Ovary (tissue), 9 donors: ENCODE measurements around the gene ZRANB1. TPM values are rescaled to one million over a fixed set of nuclear protein-coding genes. Genes with fewer than 3 reads are reported as not detected.

Experiments
- DNase-seq, 5 donors: peaks; one replicate each; pipeline ENCODE4 v3.0.0-alpha.2; 2019 to 2020
- H3K27ac ChIP-seq, 2 donors: fragments of 200-600 bp; one replicate each; pipeline versions ENCODE4 v1.5.1 to v1.8.0; 2019 to 2022
- H3K27me3 ChIP-seq: fragments of 200-600 bp; one replicate; pipeline ENCODE4 v1.8.0; 2022
- H3K36me3 ChIP-seq: fragments of 200-600 bp; sonication (generic); one replicate; pipeline ENCODE4 v1.5.1; 2019
- H3K4me1 ChIP-seq: one replicate; pipeline ENCODE4 v1.8.1; 2013; ENCODE audit warnings: mild to moderate bottlenecking, moderate library complexity; ENCODE audit not compliant: insufficient read depth
- H3K4me3 ChIP-seq: fragments of 200-600 bp; sonication (generic); one replicate; pipeline ENCODE4 v1.5.1; 2017
- H3K9me3 ChIP-seq, 2 donors: fragments of 200-600 bp in 1 of 2; sonication (generic) in 1 of 2; one replicate each; pipeline versions ENCODE4 v1.5.1 to v1.8.1; 2013 to 2019; ENCODE audit warnings: mild to moderate bottlenecking in 1 of 2, moderate library complexity in 1 of 2
- EP300 ChIP-seq: sonication (generic); formaldehyde crosslinking; IDR thresholded peaks from one replicate; pipeline ENCODE4 v1.6.1; 2017; ENCODE audit warnings: antibody characterized with exemption
- POLR2A ChIP-seq: fragments of 450-650 bp; IDR thresholded peaks from one replicate; pipeline ENCODE4 v1.6.1; 2017; ENCODE audit warnings: antibody characterized with exemption, mild to moderate bottlenecking, moderate library complexity
- WGBS, 3 donors: extraction: QIAGEN DNeasy Blood & Tissue Kit in 1 of 3; methylation state at CpG; one replicate each; pipeline versions ENCODE4 v1.1.5 to v1.1.7; 2013 to 2017; 5-methylcytosine and 5-hydroxymethylcytosine counted together
- intact Hi-C, 4 donors: fragments of 100-400 bp; cut with DNase I; formaldehyde crosslinking; loops; one replicate each; pipeline versions ENCODE4 v1.11.0 to v1.15.1; 2022 to 2023
- polyA plus RNA-seq, 2 donors: library from polyadenylated mRNA; stranded (reverse); fragments of 200-250 nt in 1 of 2; fragments of 350-450 nt in 1 of 2; fragmentation: Illumina TruSeq in 1 of 2; extraction: RNeasy Lipid Tissue Mini Kit (QIAGEN cat#74804) in 1 of 2; gene quantifications; one replicate each; pipeline ENCODE4 v1.2.3, GENCODE V29; 2013 to 2014
- total RNA-seq, 7 donors: library from RNA; depleted of rRNA in 2 of 7; stranded (reverse); fragments of >200 nt in 2 of 7; fragmentation: NEBNext Ultra II Directional in 3 of 7; extraction: Animal tissue kit (Norgen Biotek cat#: 25700) in 3 of 7; gene quantifications; one replicate each; pipeline versions ENCODE4 v1.1.0 to v1.2.4, GENCODE V29; 2016 to 2023
- TF ChIP-seq, protein P1 (sequence below), 3 donors: fragments of 450-650 bp in 2 of 3; fragments of 200-600 bp in 1 of 3; IDR thresholded peaks; one replicate each; pipeline versions ENCODE4 v1.5.1 to v1.8.0; 2016 to 2022; ENCODE audit warnings: antibody characterized with exemption in 3 of 3, mild to moderate bottlenecking in 1 of 3
- donor health status: DM: no; HTN: no; CAD: no; lungs with moderate emphysema.
- donor health status: DM: no; HTN: no; CAD: no.
- donor health status: Bipolar disorder and iron deficiency.
- donor health status: DM: yes; HTN: yes; CAD: no.
- donor health status: DM: no; HTN: no; CAD: no.
- donor health status: DM: yes; HTN: yes; CAD: no.

The ZRANB1 gene
- total and polyA plus RNA-seq, 9 donors: 18.9 to 39.6 (median 27.5) TPM

DNA sequence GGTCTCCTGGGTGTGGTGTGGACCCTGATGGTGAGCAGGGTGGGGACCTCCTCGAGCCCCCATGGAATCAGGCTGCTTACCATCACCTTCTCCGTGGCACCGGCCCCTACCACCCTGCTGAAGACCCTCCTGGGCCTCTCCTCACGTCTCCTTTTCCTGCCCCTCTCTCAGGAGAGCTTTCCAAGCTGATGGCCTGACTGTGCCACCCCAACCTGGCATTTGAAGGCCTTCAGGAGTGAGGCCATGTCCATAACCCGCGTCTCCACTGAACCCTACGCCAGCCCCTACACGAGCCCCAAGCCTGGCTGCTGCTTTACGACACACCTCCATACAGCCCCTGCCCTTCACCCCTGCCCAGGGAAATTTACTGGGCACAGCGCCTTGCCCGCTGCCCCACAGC, 55.4 kb downstream of the ZRANB1 start:
- H3K9me3 ChIP-seq: no peaks in the 10 kb centered on the region
- no peaks in the 10 kb centered on the region for H3K27me3 ChIP-seq
- WGBS, 3 donors: 88 to 97% (median 90%) methylated on average over 11 of the region's 11 CpGs
- no peak overlapping the region for H3K4me3 ChIP-seq
- no peaks in the 10 kb centered on the region for H3K36me3 ChIP-seq
- intact Hi-C loops: loop anchor here in 3 of 4 donors (5.0 to 10.0 kb wide), 4 partner anchors 57 to 165 kb away; partner anchors contain the start of gene CTBP2 (in 1 of the 3)
- no peak overlapping the region for H3K27ac ChIP-seq
- H3K4me1 ChIP-seq: peaks cover 37% of the 10 kb centered on the region
- TF ChIP-seq, protein P1, sequence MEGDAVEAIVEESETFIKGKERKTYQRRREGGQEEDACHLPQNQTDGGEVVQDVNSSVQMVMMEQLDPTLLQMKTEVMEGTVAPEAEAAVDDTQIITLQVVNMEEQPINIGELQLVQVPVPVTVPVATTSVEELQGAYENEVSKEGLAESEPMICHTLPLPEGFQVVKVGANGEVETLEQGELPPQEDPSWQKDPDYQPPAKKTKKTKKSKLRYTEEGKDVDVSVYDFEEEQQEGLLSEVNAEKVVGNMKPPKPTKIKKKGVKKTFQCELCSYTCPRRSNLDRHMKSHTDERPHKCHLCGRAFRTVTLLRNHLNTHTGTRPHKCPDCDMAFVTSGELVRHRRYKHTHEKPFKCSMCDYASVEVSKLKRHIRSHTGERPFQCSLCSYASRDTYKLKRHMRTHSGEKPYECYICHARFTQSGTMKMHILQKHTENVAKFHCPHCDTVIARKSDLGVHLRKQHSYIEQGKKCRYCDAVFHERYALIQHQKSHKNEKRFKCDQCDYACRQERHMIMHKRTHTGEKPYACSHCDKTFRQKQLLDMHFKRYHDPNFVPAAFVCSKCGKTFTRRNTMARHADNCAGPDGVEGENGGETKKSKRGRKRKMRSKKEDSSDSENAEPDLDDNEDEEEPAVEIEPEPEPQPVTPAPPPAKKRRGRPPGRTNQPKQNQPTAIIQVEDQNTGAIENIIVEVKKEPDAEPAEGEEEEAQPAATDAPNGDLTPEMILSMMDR (IDR thresholded peaks at IDR 0.05): no peak
- TF ChIP-seq EP300 (no peak), POLR2A (no peak)
- peak in 1 of 5 donors; percentile 8 for DNase-seq

GRCh38 chr10:124997771-124998623, 56.1 kb downstream of the ZRANB1 start:
- 65 to 74% (median 70%) methylated on average over 35 of the region's 35 CpGs for WGBS, 3 donors
- Histone ChIP-seq H3K27ac (peak overlapping the region in 1 of 2 donors; percentile 65), H3K36me3 (no peaks in the 10 kb centered on the region), H3K9me3 (no peaks in the 10 kb centered on the region), H3K4me3 (no peak overlapping the region), H3K4me1 (peaks cover 39% of the 10 kb centered on the region), H3K27me3 (no peaks in the 10 kb centered on the region)
- DNase-seq: peak in 2 of 5 donors; percentile 16 to 40
- intact Hi-C loops: loop anchor here in 3 of 4 donors (5.0 to 10.0 kb wide), 4 partner anchors 57 to 164 kb away; partner anchors contain the start of gene CTBP2 (in 1 of the 3)
- TF ChIP-seq, protein P1 (IDR thresholded peaks at IDR 0.05): no peak
- no peak for TF ChIP-seq POLR2A
- no peak for TF ChIP-seq EP300

- Histone ChIP-seq H3K4me3 (no peak overlapping the region), H3K27me3 (no peaks in the 10 kb centered on the region), H3K4me1 (peaks cover 43% of the 10 kb centered on the region), H3K36me3 (no peaks in the 10 kb centered on the region), H3K27ac (peak overlapping the region; percentile 65 to 71), H3K9me3 (no peaks in the 10 kb centered on the region)
- intact Hi-C loops: loop anchor here in 3 of 4 donors (5.0 to 10.0 kb wide), 4 partner anchors 56 to 164 kb away; partner anchors contain the start of gene CTBP2 (in 1 of the 3)
- TF ChIP-seq EP300 (no peak), POLR2A (no peak)
- TF ChIP-seq, protein P1 (IDR thresholded peaks at IDR 0.05): no peak
- peak in 3 of 5 donors; percentile 14 to 50 (median 44) for DNase-seq
- WGBS, 3 donors: 51 to 72% (median 62%) methylated on average over 16 of the region's 16 CpGs
Measured at GRCh38 chr10:124998624-124999291, 56.8 kb downstream of the ZRANB1 start.
